Measurements from ENCODE around the gene ZNF677. TPM values are rescaled to one million over a fixed set of nuclear protein-coding genes. Genes with fewer than 3 reads are reported as not detected.
"Not testable (repeated sequence)": the region's sequence is repeated elsewhere in the genome, so short reads cannot be mapped to it uniquely, and the experiment has no call there.

Gene ZNF677
- total and polyA plus RNA-seq, 2 donors, result 16.8 to 31.2 TPM

DNA sequence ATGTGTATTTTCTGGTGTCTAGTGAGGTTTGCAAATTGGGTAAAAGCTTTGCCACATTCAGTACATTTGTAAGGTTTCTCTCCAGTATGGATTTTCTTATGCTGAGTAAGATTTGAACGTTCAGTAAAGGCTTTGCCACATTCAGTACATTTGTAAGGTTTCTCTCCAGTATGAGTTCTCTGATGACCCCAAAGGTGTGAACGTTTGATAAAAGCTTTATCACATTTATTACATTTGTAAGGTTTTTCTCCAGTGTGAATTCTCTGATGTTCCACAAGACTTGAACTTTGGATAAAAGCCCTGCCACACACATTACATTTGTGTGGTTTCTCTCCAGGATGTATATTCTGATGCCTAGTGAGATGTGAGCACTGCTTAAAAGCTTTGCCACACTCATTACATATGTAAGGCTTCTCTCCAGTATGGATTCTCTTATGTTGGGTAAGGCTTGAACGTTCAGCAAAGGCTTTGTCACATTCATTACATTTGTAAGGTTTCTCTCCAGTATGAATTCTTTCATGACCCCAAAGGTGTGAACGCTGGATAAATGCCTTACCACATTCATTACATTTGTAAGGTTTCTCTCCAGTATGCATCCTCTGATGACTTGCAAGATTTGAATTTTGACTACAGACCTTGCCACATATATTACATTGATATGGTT, 17.4 kb downstream of the ZNF677 start:
- DNase-seq (ENCODE audit: extremely low spot score), result no peak
- Histone ChIP-seq H3K4me3 (ENCODE audit: low read depth, low read length) (no peak overlapping the region), H3K36me3 (ENCODE audit: insufficient read depth) (peaks cover 9% of the 10 kb centered on the region), H3K27ac (ENCODE audit: low read depth) (no peak overlapping the region), H3K4me1 (ENCODE audit: insufficient read depth) (no peaks in the 10 kb centered on the region)
- WGBS, result 96% methylated on average over 4 of the region's 4 CpGs

- H3K36me3 ChIP-seq (ENCODE audit: insufficient read depth), result no peaks in the 10 kb centered on the region
- no peaks in the 10 kb centered on the region for H3K4me1 ChIP-seq (ENCODE audit: insufficient read depth)
- no peak for DNase-seq (ENCODE audit: extremely low spot score)
- H3K27ac ChIP-seq (ENCODE audit: low read depth), result no peak overlapping the region
- 87% methylated on average over 14 of the region's 20 CpGs for WGBS
- no peak overlapping the region for H3K4me3 ChIP-seq (ENCODE audit: low read depth, low read length)
Measured at GRCh38 chr19:53224606-53225005, 30.1 kb downstream of the ZNF677 start.

DNA sequence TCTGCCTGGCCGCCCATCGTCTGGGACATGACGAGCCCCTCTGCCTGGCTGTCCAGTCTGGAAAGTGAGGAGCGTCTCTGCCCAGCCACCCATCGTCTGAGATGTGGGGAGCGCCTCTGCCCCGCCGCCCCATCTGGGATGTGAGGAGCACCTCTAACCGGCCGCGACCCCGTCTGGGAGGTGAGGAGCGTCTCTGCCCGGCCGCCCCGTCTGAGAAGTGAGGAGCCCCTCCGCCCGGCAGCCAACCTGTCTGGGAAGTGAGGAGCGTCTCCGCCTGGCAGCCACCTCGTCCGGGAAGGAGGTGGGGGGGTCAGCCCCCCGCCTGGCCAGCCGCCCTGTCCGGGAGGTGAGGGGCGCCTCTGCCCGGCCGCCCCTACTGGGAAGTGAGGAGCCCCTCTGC, 32.0 kb downstream of the ZNF677 start:
- DNase-seq (ENCODE audit: extremely low spot score); H3K4me3 ChIP-seq (ENCODE audit: low read depth, low read length); H3K4me1 ChIP-seq (ENCODE audit: insufficient read depth); H3K36me3 ChIP-seq (ENCODE audit: insufficient read depth); H3K27ac ChIP-seq (ENCODE audit: low read depth): not testable (repeated sequence)
- WGBS, result 97% methylated on average over 27 of the region's 28 CpGs

DNA sequence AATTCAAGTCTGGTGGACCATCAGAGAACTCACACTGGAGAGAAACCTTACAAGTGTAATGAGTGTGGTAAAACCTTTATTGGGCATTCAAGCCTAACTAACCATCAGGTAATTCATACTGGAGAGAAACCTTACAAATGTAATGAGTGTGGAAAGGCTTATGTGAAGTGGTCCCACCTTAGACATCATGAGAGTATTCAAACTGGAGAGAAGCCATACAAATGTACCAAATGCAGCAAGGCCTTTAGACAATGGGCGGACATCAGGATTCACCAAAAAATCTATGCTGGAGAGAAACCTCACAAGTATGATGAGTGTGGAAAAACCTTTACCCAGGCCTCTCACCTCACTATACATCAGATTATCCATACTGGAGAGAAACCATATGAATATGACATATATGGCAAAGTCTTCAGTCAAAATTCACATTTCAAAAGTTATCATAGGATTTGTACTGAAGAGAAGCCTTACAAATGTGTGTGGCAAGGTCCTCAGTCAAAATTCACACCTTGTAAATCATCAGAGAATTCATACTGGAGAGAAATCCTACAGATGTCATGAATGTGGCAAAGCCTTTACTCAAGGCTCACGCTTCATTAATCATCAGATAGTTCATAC, 41.9 kb downstream of the ZNF677 start:
- Histone ChIP-seq H3K27ac (ENCODE audit: low read depth) (no peak overlapping the region), H3K4me1 (ENCODE audit: insufficient read depth) (no peaks in the 10 kb centered on the region), H3K4me3 (ENCODE audit: low read depth, low read length) (no peak overlapping the region), H3K36me3 (ENCODE audit: insufficient read depth) (peaks cover 18% of the 10 kb centered on the region)
- WGBS, result 98% methylated on average over 2 of the region's 2 CpGs
- DNase-seq (ENCODE audit: extremely low spot score), result no peak

- not testable (repeated sequence) for H3K4me1 ChIP-seq (ENCODE audit: insufficient read depth); H3K27ac ChIP-seq (ENCODE audit: low read depth); DNase-seq (ENCODE audit: extremely low spot score); H3K4me3 ChIP-seq (ENCODE audit: low read depth, low read length)
- 96% methylated on average over 3 of the region's 3 CpGs for WGBS
- peaks cover 18% of the 10 kb centered on the region for H3K36me3 ChIP-seq (ENCODE audit: insufficient read depth)
Measured at GRCh38 chr19:53211554-53211953, 43.1 kb downstream of the ZNF677 start.

- Histone ChIP-seq H3K27ac (ENCODE audit: low read depth) (peak overlapping the region; percentile 92), H3K4me3 (ENCODE audit: low read depth, low read length) (peak overlapping the region; percentile 77), H3K36me3 (ENCODE audit: insufficient read depth) (peaks cover 4% of the 10 kb centered on the region), H3K4me1 (ENCODE audit: insufficient read depth) (peaks cover 2% of the 10 kb centered on the region)
- WGBS, result under 1% methylated on average over 41 of the region's 42 CpGs
- peak; percentile 80 for DNase-seq (ENCODE audit: extremely low spot score)
Measured at GRCh38 chr19:53196777-53197396, 57.8 kb downstream of the ZNF677 start.

DNA sequence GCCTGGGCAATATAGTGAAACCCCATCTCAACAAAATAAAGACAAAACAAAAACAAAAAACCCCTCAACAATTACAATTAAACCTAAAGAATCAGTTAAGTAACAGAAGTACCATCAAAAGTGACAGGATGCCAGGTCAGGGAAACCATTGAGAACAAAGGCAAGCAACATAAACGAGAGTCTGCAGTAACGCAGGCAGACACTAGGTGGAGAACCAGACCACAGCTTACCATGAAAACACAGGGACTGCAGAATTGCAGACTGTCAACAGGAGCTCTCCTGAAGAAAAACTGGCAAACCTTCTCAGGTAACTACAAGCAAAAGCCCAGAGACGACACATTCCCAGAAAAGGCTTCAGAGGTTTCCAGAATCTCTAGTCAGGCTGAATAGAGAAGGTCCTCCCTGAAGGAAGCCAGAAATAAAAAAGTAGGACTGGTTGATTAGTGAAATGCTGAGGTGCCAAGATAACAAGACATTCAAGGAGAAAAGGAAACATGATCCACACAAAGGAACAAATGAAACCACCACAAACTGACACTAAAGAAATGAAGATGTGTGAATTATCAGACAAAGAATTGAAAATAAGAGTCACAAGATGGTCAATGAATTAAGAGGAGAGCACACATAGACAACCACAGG, 59.3 kb downstream of the ZNF677 start:
- WGBS, result 0% methylated on average over 3 of the region's 3 CpGs
- peak; percentile 67 for DNase-seq (ENCODE audit: extremely low spot score)
- H3K4me3 ChIP-seq (ENCODE audit: low read depth, low read length), result no peak overlapping the region
- no peak overlapping the region for H3K27ac ChIP-seq (ENCODE audit: low read depth)
- peaks cover 4% of the 10 kb centered on the region for H3K36me3 ChIP-seq (ENCODE audit: insufficient read depth)
- peaks cover 2% of the 10 kb centered on the region for H3K4me1 ChIP-seq (ENCODE audit: insufficient read depth)

- 53% methylated on average over 12 of the region's 12 CpGs for WGBS
- Histone ChIP-seq H3K27ac (ENCODE audit: low read depth) (no peak overlapping the region), H3K36me3 (ENCODE audit: insufficient read depth) (peaks cover 4% of the 10 kb centered on the region), H3K4me1 (ENCODE audit: insufficient read depth) (peaks cover 2% of the 10 kb centered on the region), H3K4me3 (ENCODE audit: low read depth, low read length) (peak overlapping the region; percentile 57)
- DNase-seq (ENCODE audit: extremely low spot score), result no peak
Measured at GRCh38 chr19:53193535-53194222, 61.0 kb downstream of the ZNF677 start.

DNA sequence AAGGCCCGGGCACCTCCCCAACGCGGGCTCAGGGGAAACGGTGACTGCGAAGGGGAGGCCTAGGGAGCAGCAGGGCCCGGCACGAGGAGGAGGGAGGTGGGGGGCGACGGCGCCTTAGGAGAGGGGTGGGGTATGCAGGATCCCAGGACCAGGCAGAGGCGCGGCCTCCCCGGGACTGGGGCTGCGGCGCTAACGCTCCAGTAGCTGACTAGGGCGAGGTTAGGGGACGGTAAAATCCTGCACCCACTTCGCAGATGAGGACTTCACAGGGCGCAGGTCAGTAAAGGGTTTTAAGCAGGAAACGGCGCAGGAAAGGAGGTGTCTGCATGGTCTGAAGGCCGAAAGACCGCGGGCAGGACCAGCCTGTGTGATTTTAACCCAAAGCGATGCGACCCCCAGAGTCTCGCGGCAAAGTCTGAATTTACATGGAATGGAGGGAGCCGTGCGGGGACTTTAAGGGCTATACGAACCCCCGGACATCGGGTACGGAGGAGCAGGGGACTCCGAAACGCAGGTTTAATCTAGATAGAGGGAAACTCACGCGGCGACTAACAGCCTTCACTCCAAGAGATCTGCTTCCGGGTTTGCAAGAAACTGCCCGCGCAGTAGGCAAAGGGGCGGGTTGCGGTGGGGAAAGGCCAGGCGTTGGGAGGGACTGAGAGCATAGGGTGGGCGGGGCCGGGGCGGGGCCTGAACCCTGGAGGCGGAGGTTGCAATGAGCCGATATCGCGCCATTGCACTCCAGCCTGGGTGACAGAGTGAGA, 61.7 kb downstream of the ZNF677 start, which contains the start of gene ZNF665:
ZNF665 (minus strand) TSS at position 588 of the 764 bp plus-strand sequence. CDS start 10,460 bp downstream, outside the sequence.
- Histone ChIP-seq H3K4me3 (ENCODE audit: low read depth, low read length) (peak within 1 kb of the TSS; percentile 57), H3K4me1 (ENCODE audit: insufficient read depth) (peaks cover 2% of the 10 kb centered on the region), H3K36me3 (ENCODE audit: insufficient read depth) (no peaks in the 10 kb centered on the region), H3K27ac (ENCODE audit: low read depth) (peak within 1 kb of the TSS; percentile 51)
- DNase-seq (ENCODE audit: extremely low spot score), result peak; percentile 67
- under 1% methylated on average over 53 of the region's 53 CpGs for WGBS

GRCh38 chr19:53190253-53190652, 64.4 kb downstream of the ZNF677 start:
- Histone ChIP-seq H3K27ac (ENCODE audit: low read depth) (no peak overlapping the region), H3K4me3 (ENCODE audit: low read depth, low read length) (no peak overlapping the region), H3K36me3 (ENCODE audit: insufficient read depth) (no peaks in the 10 kb centered on the region), H3K4me1 (ENCODE audit: insufficient read depth) (no peaks in the 10 kb centered on the region)
- WGBS, result 86% methylated on average over 3 of the region's 3 CpGs
- no peak for DNase-seq (ENCODE audit: extremely low spot score)

DNA sequence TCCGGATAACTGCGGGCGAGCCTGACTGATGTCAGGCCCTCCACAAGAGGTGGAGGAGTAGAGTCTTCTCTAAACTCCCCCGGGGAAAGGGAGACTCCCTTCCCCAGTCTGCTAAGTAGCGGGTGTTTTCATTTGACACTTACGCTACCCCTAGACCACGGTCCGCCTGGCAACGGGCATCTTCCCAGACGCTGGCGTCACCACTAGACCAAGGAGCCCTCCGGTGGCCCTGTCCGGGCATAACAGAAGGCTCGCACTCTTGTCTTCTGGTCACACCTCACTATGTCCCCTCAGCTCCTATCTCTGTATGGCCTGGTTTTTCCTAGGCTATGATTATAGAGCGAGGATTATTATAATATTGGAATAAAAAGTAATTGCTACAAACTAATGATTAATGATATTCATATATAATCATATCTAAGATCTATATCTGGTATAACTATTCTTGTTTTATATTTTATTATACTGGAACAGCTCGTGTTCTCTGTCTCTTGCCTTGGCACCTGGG, 64.9 kb downstream of the ZNF677 start:
- H3K27ac ChIP-seq (ENCODE audit: low read depth); H3K36me3 ChIP-seq (ENCODE audit: insufficient read depth); DNase-seq (ENCODE audit: extremely low spot score); H3K4me3 ChIP-seq (ENCODE audit: low read depth, low read length); H3K4me1 ChIP-seq (ENCODE audit: insufficient read depth): not testable (repeated sequence)
- 71% methylated on average over 12 of the region's 16 CpGs for WGBS

All from urinary bladder (tissue), 4 donors.